Activated naive CD4-positive, alpha-beta T cell treated with anti-CD3 and anti-CD28 coated beads, Interleukin-2, amount 50 U/mL, for 16 hours (primary cell): ENCODE measurements around the gene CAVIN3.
"Not testable (repeated sequence)": the region's sequence is repeated elsewhere in the genome, so short reads cannot be mapped to it uniquely, and the experiment has no call there.

Experiments used
- DNase-seq: peaks from one replicate; pipeline ENCODE4 v3.0.0-alpha.2; 2020

Gene CAVIN3

GRCh38 chr11:6323291-6323905 is 3.1 kb upstream of the CAVIN3 start:
- no peak for DNase-seq

DNA sequence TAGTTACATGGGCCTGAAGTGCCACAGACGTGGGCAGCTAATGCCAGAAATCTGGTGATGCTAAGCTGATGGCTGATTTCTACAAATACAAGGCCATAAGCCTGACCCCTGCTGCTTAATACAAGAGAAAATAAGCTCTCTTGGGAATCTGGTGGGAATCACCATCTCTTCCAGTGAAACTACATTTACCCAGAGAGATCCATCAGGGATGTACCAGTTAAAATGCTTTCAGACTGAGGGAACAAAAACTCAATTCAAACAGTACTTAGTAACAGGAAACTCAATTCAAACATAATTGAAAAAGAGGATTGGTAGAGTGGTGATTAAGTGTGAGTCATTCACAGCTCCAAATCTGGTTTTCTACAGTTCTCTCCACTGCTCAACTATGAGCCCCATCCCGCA is 1.7 kb upstream of the CAVIN3 start:
- no peak for DNase-seq

- no peak for DNase-seq
These were observed 1.1 kb upstream of the CAVIN3 start for GRCh38 chr11:6321356-6321755.

DNA sequence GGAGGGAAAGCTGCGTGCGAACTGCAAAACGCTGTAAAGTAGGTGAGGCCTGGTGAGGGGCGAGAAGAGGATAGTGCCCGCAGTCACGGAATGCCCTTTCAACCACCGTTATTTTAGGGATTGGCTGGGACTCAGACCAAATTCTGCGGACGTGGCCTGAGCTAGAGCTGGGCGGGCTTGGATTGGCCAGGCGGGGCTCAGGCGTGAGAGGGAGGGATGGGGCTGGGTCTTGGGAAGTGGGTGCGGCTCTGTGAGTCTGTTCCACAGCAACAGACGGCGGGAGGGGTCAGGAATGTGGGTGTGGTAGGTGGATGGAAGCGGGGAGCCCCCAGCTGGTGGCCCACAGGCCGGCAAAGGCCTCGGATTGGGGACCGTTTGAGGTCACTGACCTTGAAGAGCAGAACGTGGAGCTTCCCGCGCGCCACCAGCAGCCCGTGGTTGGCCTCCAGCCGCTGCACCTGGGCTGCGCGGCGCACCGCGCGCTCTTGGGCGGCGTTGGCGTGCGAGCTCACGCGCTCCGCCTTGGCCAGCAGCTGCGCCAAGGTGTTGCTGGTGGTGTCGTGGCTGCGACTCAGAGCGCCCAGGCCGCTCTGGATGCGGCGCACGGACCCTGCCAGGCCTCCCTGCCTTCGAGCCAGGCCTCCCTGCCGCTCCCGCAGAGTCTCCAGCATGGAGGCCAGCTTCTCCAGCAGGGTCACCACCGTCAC is 444 bp downstream of the CAVIN3 start:
- no peak for DNase-seq

DNA sequence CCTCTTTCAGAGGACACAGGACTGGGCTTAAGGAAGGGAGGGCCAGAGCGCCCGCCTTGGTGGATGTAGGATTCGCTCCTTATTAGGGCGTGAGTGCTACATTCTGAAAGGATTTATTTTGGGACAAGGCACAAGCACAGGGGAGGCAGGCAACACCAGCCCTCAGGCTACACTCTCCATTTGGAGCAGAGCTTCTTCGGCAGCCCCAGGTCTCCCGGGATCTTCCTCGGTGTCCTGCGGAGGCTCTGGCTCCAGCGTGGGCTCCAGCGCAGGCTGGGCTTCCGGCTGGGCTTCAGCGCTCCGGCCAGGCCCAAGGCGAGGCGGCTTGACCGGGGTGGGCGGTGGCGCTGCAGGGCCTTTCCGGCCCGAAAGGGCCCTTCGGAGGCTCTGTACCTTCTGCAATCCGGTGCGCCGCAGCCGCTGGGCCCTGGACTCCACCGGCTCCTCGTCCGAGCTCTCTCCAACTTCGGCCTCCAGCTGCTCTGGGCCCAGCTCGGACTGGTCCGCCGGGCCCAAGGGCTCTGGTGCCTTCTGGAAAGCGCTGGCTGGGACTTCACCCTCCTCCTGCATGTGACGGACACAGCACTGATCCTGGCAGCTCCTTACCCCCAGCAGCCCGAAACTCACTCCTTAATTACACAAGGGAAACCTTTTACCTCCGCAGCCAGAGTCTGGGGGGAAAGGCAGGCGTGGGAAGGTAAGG is 1.1 kb downstream of the CAVIN3 start:
- DNase-seq = no peak

- no peak for DNase-seq
These were observed 2.1 kb downstream of the CAVIN3 start for GRCh38 chr11:6318204-6318603.

- no peak for DNase-seq
These were observed 4.4 kb downstream of the CAVIN3 start for GRCh38 chr11:6315811-6316425.

DNA sequence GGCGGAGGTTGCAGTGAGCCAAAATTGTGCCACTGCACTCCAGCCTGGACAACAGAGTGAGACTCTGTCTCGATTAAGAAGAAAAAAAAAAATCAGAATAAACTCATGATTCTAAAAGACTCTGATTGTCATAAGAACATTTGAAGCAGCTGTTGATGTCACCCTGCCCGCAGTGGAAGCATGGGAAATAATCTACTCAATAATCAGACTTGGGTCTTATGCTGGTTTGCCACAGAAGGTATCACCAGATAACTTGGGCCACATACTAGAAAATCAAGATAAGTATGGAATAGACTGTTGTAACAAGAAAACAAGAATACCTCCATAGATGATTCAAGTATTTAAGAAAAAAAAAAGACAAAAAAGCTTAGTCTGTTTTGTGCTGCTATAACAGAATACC is 8.2 kb downstream of the CAVIN3 start:
- DNase-seq = no peak

- no peak for DNase-seq
These were observed 12.4 kb downstream of the CAVIN3 start for GRCh38 chr11:6307876-6308275.

- no peak for DNase-seq
These were observed 15.0 kb downstream of the CAVIN3 start for GRCh38 chr11:6305297-6305696.

- DNase-seq = no peak
These were observed 16.6 kb downstream of the CAVIN3 start for GRCh38 chr11:6303661-6304060.

DNA sequence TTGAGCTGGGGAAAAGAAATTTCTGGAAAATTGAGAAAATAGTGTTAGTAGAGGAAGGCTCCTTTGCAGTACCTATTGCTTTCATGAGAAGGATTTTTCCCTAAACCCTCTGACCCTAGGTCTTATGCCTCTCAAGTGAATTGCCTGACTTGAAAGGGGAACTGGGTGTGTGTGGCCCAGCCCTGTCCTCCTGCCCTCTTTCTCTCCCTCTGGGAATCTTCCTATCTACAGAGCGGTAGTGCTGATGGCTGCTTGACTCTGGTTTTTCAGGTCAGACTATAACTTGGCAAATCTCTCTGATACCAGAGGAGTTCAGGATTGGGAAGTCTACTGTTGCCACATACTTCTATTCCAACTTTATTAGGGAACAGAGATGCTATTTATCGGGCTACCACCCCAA is 19.2 kb downstream of the CAVIN3 start:
- no peak for DNase-seq

- no peak for DNase-seq
These were observed 20.0 kb downstream of the CAVIN3 start for GRCh38 chr11:6300325-6300724.

- DNase-seq = no peak
These were observed 21.7 kb downstream of the CAVIN3 start for GRCh38 chr11:6298605-6299004.

DNA sequence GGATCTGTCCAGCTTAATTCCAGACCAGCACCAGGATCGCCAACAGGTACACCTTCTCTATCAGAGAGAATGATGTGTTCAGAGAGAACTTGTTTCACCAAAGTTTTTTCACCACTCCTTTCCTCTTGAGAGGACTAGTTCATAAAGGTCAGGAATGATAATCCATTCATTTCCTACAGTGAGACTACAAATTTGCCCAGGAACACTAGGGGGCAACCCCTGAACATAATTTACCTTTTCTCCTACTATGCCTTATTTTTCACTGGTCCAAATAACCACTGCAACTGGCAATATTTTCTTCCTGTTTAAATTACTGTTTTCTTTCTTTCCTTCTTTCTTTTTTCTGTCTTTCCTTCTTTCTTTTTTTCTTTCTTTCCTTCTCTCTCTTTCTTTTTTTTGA is 22.5 kb downstream of the CAVIN3 start:
- DNase-seq = no peak

DNA sequence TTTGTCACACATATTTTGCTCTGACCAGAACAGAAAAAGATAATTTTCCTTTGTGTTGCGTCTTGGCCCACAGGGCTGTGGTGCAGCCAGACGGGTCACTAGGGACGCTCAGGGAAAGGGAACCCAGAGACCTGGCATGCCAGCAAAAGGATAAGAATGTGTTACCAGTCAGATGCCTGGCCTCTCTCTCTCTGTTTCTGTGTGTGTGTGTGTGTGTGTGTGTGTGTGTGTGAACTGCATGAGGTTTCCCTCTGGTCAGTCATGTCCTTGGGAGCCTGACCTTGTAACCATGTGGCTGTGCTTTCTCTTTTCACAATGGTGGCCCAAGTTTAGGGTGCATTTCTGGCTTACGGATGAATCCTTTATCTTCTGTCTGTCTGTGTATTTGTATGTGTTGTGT is 35.3 kb downstream of the CAVIN3 start:
- DNase-seq = no peak

GRCh38 chr11:6284250-6284649 is 36.1 kb downstream of the CAVIN3 start:
- DNase-seq = no peak

- DNase-seq = no peak
These were observed 36.8 kb downstream of the CAVIN3 start for GRCh38 chr11:6283453-6284023.

DNA sequence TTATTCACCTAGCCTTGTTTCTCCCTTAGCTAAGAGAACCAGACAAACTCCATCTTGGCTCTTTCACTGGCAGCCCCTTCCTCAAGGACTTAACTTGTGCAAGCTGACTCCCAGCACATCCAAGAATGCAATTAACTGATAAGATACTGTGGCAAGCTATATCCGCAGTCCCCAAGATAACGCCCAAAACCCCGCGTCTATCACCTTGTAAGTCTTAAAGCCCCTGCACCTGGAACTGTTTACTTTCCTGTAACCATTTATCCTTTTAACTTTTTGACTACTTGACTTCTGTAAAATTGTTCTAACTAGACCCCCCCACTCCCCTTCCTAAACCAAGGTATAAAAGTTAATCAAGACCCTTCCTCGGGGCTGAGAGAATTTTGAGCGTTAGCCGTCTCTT is 39.5 kb downstream of the CAVIN3 start:
- not testable (repeated sequence) for DNase-seq

DNA sequence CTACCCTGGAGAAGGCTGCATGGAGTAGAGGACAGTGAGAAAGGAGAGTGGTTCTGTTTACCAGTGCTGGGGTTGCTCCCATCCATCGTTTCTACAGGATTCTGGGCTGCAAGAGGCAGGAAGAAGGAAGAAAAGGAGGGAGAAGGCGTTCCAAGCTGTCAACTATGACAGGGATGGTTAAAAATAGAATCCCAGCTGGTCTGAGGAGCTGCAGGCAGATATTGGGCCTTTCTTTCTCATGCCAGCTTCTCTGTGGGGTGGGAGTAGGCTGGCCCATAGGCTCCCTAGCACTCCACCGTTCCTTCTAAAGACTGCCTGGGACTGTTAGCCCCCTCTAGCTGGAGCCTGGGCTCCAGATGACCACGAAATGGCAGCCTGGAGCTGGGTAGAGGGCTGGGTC is 47.1 kb downstream of the CAVIN3 start:
- no peak for DNase-seq

DNA sequence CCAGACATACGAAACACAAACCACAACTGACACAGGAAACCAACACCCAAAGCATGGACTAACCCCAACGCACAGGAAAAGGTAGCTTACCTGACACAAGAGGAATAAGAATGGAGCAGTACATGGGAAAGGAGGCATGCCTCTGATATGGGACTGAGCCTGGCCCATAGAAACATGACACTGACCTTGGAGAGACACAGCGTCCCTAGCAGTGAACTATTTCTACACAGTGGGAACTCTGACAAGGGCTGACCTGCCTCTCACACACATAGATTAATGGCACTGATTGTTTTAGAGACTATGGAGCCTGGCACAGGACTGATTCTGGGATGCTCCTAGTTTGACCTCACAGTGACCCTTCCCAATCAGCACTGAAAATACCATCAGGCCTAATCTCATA is 48.7 kb downstream of the CAVIN3 start:
- no peak for DNase-seq

GRCh38 chr11:6270584-6271246 is 49.6 kb downstream of the CAVIN3 start:
- no peak for DNase-seq

GRCh38 chr11:6269994-6270393 is 50.3 kb downstream of the CAVIN3 start:
- no peak for DNase-seq
